ENCODE data around the gene PARVG. TPM values are rescaled to one million over a fixed set of nuclear protein-coding genes. Genes with fewer than 3 reads are reported as not detected.

The PARVG gene
- total and polyA plus RNA-seq, 2 of the 8 experiments (the other 6 are each of a cell fraction or from before 2014, with no cell fraction given), result 0.37 to 1.5 TPM

- Histone ChIP-seq H3K18ac (ENCODE audit: extremely low read depth, low read length) (no peak overlapping the region), H3K9ac (replicated peaks in 1 of 4; ENCODE audit: extremely low read depth in 1 of 4, low read depth in 3 of 4, low read length in 3 of 4) (no peak overlapping the region), H3K27me3 (replicated peaks in 1 of 4; ENCODE audit: control insufficient read depth in 3 of 4, extremely low read depth in 1 of 4, insufficient read depth in 3 of 4, low read length in 3 of 4) (no peaks in the 10 kb centered on the region), H4K20me1 (replicated peaks in 1 of 2; ENCODE audit: control insufficient read depth in 1 of 2, insufficient read depth in 2 of 2, low read length in 2 of 2) (no peaks in the 10 kb centered on the region), H3K36me3 (ENCODE audit: control insufficient read depth in 2 of 4, insufficient read depth in 4 of 4, low read length in 3 of 4) (no peaks in the 10 kb centered on the region), H3K79me2 (ENCODE audit: control insufficient read depth in 1 of 2, insufficient read depth in 2 of 2, low read length in 2 of 2) (no peaks in the 10 kb centered on the region), H3K56ac (replicated peaks; ENCODE audit: insufficient read length, low read depth, low read length) (no peak overlapping the region), H3K79me1 (ENCODE audit: low read depth, low read length) (no peaks in the 10 kb centered on the region), H3K14ac (ENCODE audit: insufficient read length) (no peak overlapping the region), H4K5ac (ENCODE audit: insufficient read length, low read depth, low read length) (no peak overlapping the region), H2BK5ac (ENCODE audit: low read depth, low read length) (no peak overlapping the region), H3K4me3 (ENCODE audit: extremely low read depth in 1 of 4, insufficient read depth in 2 of 4, low read depth in 3 of 4, low read length in 4 of 4) (no peak overlapping the region), H4K91ac (replicated peaks; ENCODE audit: insufficient read length, low read length) (no peak overlapping the region), H2AK5ac (ENCODE audit: low read depth, low read length) (no peak overlapping the region), H3K4me1 (replicated peaks in 1 of 4; ENCODE audit: control insufficient read depth in 3 of 4, insufficient read depth in 4 of 4, low read length in 3 of 4) (no peaks in the 10 kb centered on the region), H4K8ac (ENCODE audit: extremely low read depth, insufficient read depth, low read length) (no peak overlapping the region), H2BK120ac (replicated peaks; ENCODE audit: low read depth, low read length) (no peak overlapping the region), H2AFZ (ENCODE audit: low read length) (no peak overlapping the region), H3K27ac (ENCODE audit: low read depth, low read length) (no peak overlapping the region), H3K4ac (replicated peaks; ENCODE audit: insufficient read length, low read depth, low read length) (no peak overlapping the region), H2BK12ac (ENCODE audit: low read depth, low read length) (no peak overlapping the region), H3K4me2 (ENCODE audit: insufficient read depth in 1 of 2, low read depth in 2 of 2, low read length in 2 of 2) (no peak overlapping the region), H3K23me2 (ENCODE audit: low read depth, low read length) (no peaks in the 10 kb centered on the region), H2BK20ac (ENCODE audit: low read length) (no peak overlapping the region), H3K9me3 (ENCODE audit: insufficient read depth in 2 of 2, low read depth in 1 of 2, low read length in 1 of 2) (peaks cover 3 to 5% of the 10 kb centered on the region in 2 experiments; a peak in 1 of 4 replicates), H3K23ac (ENCODE audit: insufficient read length) (no peak overlapping the region), H2BK15ac (ENCODE audit: low read length) (no peak overlapping the region)
- WGBS, 2 experiments (ENCODE audit: extremely low coverage in 1 of 2, insufficient coverage in 1 of 2, insufficient read length in 1 of 2, insufficient replicate concordance in 2 of 2, low coverage in 1 of 2, low lambda C conversion rate in 2 of 2, missing lambda C conversion rate in 1 of 2), result 83% methylated on average over 3 of the region's 3 CpGs; no CpG with 5 or more reads in 1 of the 2 experiments
- CTCF ChIA-PET (ENCODE audit: partially characterized antibody), result no interaction called here
- no peak for FAIRE-seq
- DNase-seq (ENCODE audit: low read depth in 1 of 2, low spot score in 2 of 2), result no peak
- POLR2A ChIA-PET (ENCODE audit: partially characterized antibody), result no interaction called here
- TF ChIP-seq YY1 (IDR thresholded peaks at IDR 0.05; ENCODE audit: low read depth, low read length) (no peak), CTBP2 (IDR thresholded peaks at IDR 0.05; ENCODE audit: borderline replicate concordance, insufficient read depth, insufficient read length, low read length) (no peak), FOSL1 (IDR thresholded peaks at IDR 0.05; ENCODE audit: insufficient read depth, low read depth, low read length) (no peak), PHF8 (conservative IDR thresholded peaks at IDR 0.05; ENCODE audit: low read depth, low read length) (no peak), HDAC2 (IDR thresholded peaks at IDR 0.05; ENCODE audit: borderline replicate concordance in 1 of 2, low read depth in 2 of 2, low read length in 2 of 2) (no peak), EP300 (IDR thresholded peaks at IDR 0.05; ENCODE audit: borderline replicate concordance in 1 of 2, low read depth in 2 of 2, low read length in 2 of 2) (no peak), SP4 (IDR thresholded peaks at IDR 0.05; ENCODE audit: low read length) (no peak), BCL11A (IDR thresholded peaks at IDR 0.05; ENCODE audit: low read depth in 2 of 2, low read length in 2 of 2) (no peak), SAP30 (IDR thresholded peaks at IDR 0.05; ENCODE audit: insufficient read depth, insufficient replicate concordance, low read length) (no peak)
- TF ChIP-seq, protein P1, sequence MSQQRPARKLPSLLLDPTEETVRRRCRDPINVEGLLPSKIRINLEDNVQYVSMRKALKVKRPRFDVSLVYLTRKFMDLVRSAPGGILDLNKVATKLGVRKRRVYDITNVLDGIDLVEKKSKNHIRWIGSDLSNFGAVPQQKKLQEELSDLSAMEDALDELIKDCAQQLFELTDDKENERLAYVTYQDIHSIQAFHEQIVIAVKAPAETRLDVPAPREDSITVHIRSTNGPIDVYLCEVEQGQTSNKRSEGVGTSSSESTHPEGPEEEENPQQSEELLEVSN (IDR thresholded peaks at IDR 0.05), result no peak
These were observed 48.6 kb downstream of the PARVG start for GRCh38 chr22:44229331-44229730.
